Trophoblast cell (in vitro differentiated cells and primary cell): ENCODE results near the gene MT3.

ENCODE experiments used
- DNase-seq, 2 donors: peaks; one replicate each; pipeline ENCODE4 v3.0.0-alpha.2; 2016
- H2AFZ ChIP-seq: 2 replicates; pipeline ENCODE4 v1.6.1; 2013; ENCODE audit warnings: low read length, moderate library complexity, mild to moderate bottlenecking; ENCODE audit not compliant: insufficient read depth, poor library complexity
- H2AK5ac ChIP-seq: 2 replicates; pipeline ENCODE4 v1.6.1; 2013; ENCODE audit warnings: mild to moderate bottlenecking, low read length
- H2BK120ac ChIP-seq: 2 replicates; pipeline ENCODE4 v1.6.1; 2013; ENCODE audit warnings: low read length, mild to moderate bottlenecking, moderate library complexity; ENCODE audit not compliant: insufficient read depth, poor library complexity
- H2BK12ac ChIP-seq: 2 replicates; pipeline ENCODE4 v1.6.1; 2013; ENCODE audit warnings: mild to moderate bottlenecking, low read length, moderate library complexity
- H2BK5ac ChIP-seq: 2 replicates; pipeline ENCODE4 v1.6.1; 2013; ENCODE audit warnings: low read length, low read depth, moderate library complexity, mild to moderate bottlenecking; ENCODE audit not compliant: poor library complexity
- H3K14ac ChIP-seq: 2 replicates; pipeline ENCODE4 v1.6.1; 2013; ENCODE audit warnings: mild to moderate bottlenecking, low read length
- H3K18ac ChIP-seq: 2 replicates; pipeline ENCODE4 v1.6.1; 2013; ENCODE audit warnings: mild to moderate bottlenecking, low read length
- H3K23ac ChIP-seq: 2 replicates; pipeline ENCODE4 v1.6.1; 2013; ENCODE audit warnings: low read length
- H3K27ac ChIP-seq: 2 replicates; pipeline ENCODE4 v1.5.1; 2013; ENCODE audit warnings: low read depth, mild to moderate bottlenecking, inconsistent platforms, low read length, moderate library complexity
- H3K27me3 ChIP-seq: 2 replicates; pipeline ENCODE4 v1.6.1; 2013; ENCODE audit warnings: inconsistent platforms, mild to moderate bottlenecking, low read length, moderate library complexity; ENCODE audit not compliant: insufficient read depth
- H3K36me3 ChIP-seq, 2 experiments: 1 replicate in 1 of 2; 2 replicates in 1 of 2; pipeline ENCODE4 v1.6.1; 2013; ENCODE audit warnings: low read length in 2 of 2, mild to moderate bottlenecking in 2 of 2, moderate library complexity in 1 of 2; ENCODE audit not compliant: insufficient read depth in 2 of 2, control insufficient read depth in 1 of 2
- H3K4ac ChIP-seq: 2 replicates; pipeline ENCODE4 v1.6.1; 2013; ENCODE audit warnings: low read depth, mild to moderate bottlenecking, low read length, moderate library complexity
- H3K4me1 ChIP-seq, 2 experiments: 1 replicate in 1 of 2; 2 replicates in 1 of 2; pipeline ENCODE4 v1.6.1; 2013; ENCODE audit warnings: low read length in 2 of 2, mild to moderate bottlenecking in 2 of 2, moderate library complexity in 1 of 2; ENCODE audit not compliant: insufficient read depth in 2 of 2, control insufficient read depth in 1 of 2
- H3K4me2 ChIP-seq: 2 replicates; pipeline ENCODE4 v1.6.1; 2013; ENCODE audit warnings: inconsistent platforms, mild to moderate bottlenecking, low read length, moderate library complexity
- H3K4me3 ChIP-seq: 2 replicates; pipeline ENCODE4 v1.5.1; 2013; ENCODE audit warnings: mild to moderate bottlenecking, low read depth, low read length, inconsistent platforms
- H3K79me1 ChIP-seq: one replicate; pipeline ENCODE4 v1.6.1; 2013; ENCODE audit warnings: low read length
- H3K79me2 ChIP-seq: 2 replicates; pipeline ENCODE4 v1.6.1; 2013; ENCODE audit warnings: low read length, mild to moderate bottlenecking; ENCODE audit not compliant: control insufficient read depth, insufficient read depth, poor library complexity
- H3K9ac ChIP-seq: 2 replicates; pipeline ENCODE4 v1.6.1; 2013; ENCODE audit warnings: mild to moderate bottlenecking, low read length
- H3K9me3 ChIP-seq: 2 replicates; pipeline ENCODE4 v1.6.1; 2013; ENCODE audit warnings: low read depth, mild to moderate bottlenecking, control low read depth, inconsistent platforms, low read length; ENCODE audit not compliant: insufficient read depth
- H4K12ac ChIP-seq: 2 replicates; pipeline ENCODE4 v1.6.1; 2013; ENCODE audit warnings: low read depth, mild to moderate bottlenecking, low read length, moderate library complexity
- H4K8ac ChIP-seq: 2 replicates; pipeline ENCODE4 v1.6.1; 2013; ENCODE audit warnings: low read depth, mild to moderate bottlenecking, low read length, moderate library complexity
- H4K91ac ChIP-seq: one replicate; pipeline ENCODE4 v1.6.1; 2013; ENCODE audit warnings: low read depth, mild to moderate bottlenecking, low read length, moderate library complexity
- WGBS: extraction: QIAGEN DNeasy Blood & Tissue Kit; methylation state at CpG from one replicate; pipeline ENCODE4 v1.1.7; 2013; ENCODE audit warnings: missing lambda C conversion rate; ENCODE audit not compliant: insufficient read length, insufficient coverage; ENCODE audit errors: extremely low coverage; 5-methylcytosine and 5-hydroxymethylcytosine counted together

MT3 gene

DNA sequence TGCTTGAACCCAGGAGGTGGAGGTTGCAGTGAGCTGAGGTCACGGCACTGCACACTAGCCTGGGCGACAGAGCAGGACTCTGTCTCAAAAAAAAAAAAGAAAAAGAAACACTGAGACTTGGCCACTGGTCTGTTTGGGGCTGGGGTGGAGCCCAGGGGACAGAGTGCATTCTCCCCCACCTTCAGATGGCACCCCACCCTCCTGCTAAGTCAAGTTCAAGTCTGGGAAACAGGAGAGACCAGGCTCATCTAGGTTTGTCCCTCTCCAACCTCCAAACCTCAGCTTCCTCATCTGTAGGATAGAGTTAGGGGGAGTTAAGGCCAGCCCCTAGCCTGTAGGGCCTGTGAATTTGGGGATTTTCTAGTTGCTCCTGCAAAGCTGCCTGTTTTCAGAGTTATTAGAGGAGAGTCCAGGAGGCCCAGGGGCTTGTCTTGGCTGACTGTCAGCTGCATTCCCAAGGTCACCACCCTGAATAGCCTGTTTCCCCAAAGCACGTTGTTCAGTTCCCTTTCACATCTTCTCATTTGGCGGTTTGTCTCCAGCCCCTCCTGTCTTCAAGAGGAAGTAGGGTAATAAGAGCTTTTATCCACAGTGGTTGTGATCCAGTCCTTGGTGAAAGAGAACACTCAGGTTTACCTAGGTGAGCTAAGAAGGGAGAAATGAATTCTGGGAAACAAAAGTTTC lies 2.2 kb downstream of the MT3 start:
- no peak overlapping the region for H3K27ac ChIP-seq
- DNase-seq, result no peak
- WGBS, result no CpG with 5 or more reads among the region's 4 CpGs
- no peak overlapping the region for H3K4me2 ChIP-seq
- H2AK5ac ChIP-seq, result no peak overlapping the region
- no peak overlapping the region for H4K91ac ChIP-seq
- H3K23ac ChIP-seq, result no peak overlapping the region
- H2BK120ac ChIP-seq, result no peak overlapping the region
- H3K4ac ChIP-seq, result no peak overlapping the region
- H4K8ac ChIP-seq, result no peak overlapping the region
- peaks cover 1% of the 10 kb centered on the region for H3K9me3 ChIP-seq
- no peak overlapping the region for H2BK5ac ChIP-seq
- H3K18ac ChIP-seq, result no peak overlapping the region
- H3K36me3 ChIP-seq, result no peaks in the 10 kb centered on the region
- H3K27me3 ChIP-seq, result peaks cover 30% of the 10 kb centered on the region
- peaks cover 0 to 2% of the 10 kb centered on the region in 2 experiments for H3K4me1 ChIP-seq
- no peaks in the 10 kb centered on the region for H3K79me2 ChIP-seq
- H3K14ac ChIP-seq, result no peak overlapping the region
- no peak overlapping the region for H2BK12ac ChIP-seq
- H4K12ac ChIP-seq, result no peak overlapping the region
- no peak overlapping the region for H2AFZ ChIP-seq
- no peaks in the 10 kb centered on the region for H3K79me1 ChIP-seq
- no peak overlapping the region for H3K9ac ChIP-seq
- H3K4me3 ChIP-seq, result no peak overlapping the region

DNA sequence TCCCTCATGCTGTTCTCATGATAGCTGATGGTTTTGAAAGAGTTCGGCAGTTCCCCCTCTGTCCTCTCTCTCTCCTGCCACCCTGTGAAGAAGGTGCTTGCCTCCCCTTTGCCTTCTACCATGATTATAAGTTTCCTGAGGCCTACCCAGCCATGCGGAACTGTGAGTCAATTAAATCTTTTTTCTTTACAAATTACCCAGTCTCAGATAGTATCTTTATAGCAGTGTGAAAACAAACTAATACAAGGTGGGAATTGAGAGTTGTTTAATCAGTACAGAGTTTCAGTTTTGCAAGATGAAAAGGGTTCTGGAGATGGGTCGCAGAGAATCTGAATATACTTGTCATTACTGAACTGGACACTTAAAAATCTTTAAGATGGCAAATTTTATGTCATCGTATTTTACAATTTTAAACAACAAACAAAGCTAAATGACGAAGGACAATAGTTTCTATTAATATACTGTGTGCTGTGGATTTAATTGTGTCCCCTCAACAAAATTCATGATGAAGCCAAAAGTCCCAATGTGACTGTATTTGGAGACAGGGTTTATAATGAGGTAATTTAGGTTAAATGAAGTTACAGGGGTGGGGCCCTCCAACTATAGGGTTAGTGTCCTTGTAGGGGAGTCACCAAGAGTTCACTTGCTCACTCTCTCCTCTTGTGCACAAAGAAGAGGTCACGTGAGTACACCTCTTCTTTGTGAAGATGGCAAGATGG lies 4.4 kb downstream of the MT3 start:
- Histone ChIP-seq H2AFZ (no peak overlapping the region), H4K91ac (no peak overlapping the region), H3K4me3 (no peak overlapping the region), H3K27ac (no peak overlapping the region), H2BK5ac (no peak overlapping the region), H3K4me2 (no peak overlapping the region), H4K8ac (no peak overlapping the region), H3K4ac (no peak overlapping the region), H3K18ac (no peak overlapping the region), H3K27me3 (peaks cover 21% of the 10 kb centered on the region), H3K14ac (no peak overlapping the region), H2BK12ac (no peak overlapping the region), H3K4me1 (peaks cover 0 to 2% of the 10 kb centered on the region in 2 experiments), H3K23ac (no peak overlapping the region), H3K9ac (no peak overlapping the region), H3K9me3 (peaks cover 1% of the 10 kb centered on the region), H3K36me3 (no peaks in the 10 kb centered on the region), H4K12ac (no peak overlapping the region), H2BK120ac (no peak overlapping the region), H3K79me1 (no peaks in the 10 kb centered on the region), H2AK5ac (no peak overlapping the region), H3K79me2 (no peaks in the 10 kb centered on the region)
- DNase-seq, result no peak
- WGBS, result no CpG with 5 or more reads among the region's 6 CpGs

DNA sequence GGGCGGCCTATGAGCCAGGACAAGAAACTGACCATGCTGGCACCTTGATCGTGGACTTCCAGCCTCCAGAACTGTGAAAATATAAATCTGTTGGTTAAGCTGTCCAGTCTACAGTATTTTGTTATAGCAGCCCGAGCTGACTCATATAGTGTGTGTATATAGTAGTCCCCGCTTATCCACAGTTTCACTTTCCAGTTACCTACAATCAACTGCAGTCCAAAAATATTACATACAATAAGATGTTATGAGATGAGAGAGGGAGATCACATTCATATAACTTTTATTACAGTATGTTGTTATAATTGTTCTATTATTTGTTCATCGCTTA lies 4.9 kb downstream of the MT3 start:
- no peak for DNase-seq
- Histone ChIP-seq H3K4me2 (no peak overlapping the region), H2AK5ac (no peak overlapping the region), H3K4me3 (no peak overlapping the region), H3K4me1 (no peaks in the 10 kb centered on the region), H2AFZ (no peak overlapping the region), H3K18ac (no peak overlapping the region), H2BK5ac (no peak overlapping the region), H3K23ac (no peak overlapping the region), H3K79me2 (no peaks in the 10 kb centered on the region), H3K4ac (no peak overlapping the region), H2BK12ac (no peak overlapping the region), H4K8ac (no peak overlapping the region), H2BK120ac (no peak overlapping the region), H3K14ac (no peak overlapping the region), H3K36me3 (no peaks in the 10 kb centered on the region), H3K79me1 (no peaks in the 10 kb centered on the region), H3K9me3 (no peaks in the 10 kb centered on the region), H3K27ac (no peak overlapping the region), H3K9ac (no peak overlapping the region), H4K91ac (no peak overlapping the region), H4K12ac (no peak overlapping the region), H3K27me3 (peaks cover 15% of the 10 kb centered on the region)
- no CpG with 5 or more reads among the region's 5 CpGs for WGBS

DNA sequence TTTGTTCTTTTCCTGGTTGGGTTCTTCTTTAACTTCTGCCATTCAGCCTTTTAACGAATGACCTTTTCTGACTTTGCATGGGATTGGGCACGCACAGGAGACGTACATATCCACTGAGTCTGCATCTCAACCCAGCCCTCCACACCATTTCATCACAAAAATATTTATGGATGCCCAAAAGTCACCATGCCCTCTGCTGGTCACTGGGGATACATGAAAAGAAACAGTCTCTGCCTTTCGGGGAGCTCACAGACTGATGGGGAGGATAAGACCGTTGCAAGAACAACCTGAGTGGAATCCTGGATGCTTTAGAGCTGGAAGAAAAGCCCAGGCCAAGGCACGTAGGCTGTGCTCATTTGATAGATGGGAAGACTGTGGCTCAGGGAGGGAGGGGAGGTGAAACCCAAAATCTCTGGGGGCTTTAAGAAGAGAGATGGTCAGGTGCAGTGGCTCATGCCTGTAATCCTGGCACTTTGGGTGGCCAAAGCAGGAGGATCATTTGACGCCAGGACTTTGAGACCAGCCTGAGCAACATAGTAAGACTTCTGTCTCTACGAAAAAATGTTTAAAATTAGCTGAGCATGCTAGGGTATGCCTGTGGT lies 11.2 kb downstream of the MT3 start:
- no peaks in the 10 kb centered on the region for H3K4me1 ChIP-seq
- H3K27ac ChIP-seq, result no peak overlapping the region
- H3K4ac ChIP-seq, result no peak overlapping the region
- no peak overlapping the region for H4K91ac ChIP-seq
- no peak overlapping the region for H3K14ac ChIP-seq
- H2BK5ac ChIP-seq, result no peak overlapping the region
- no peak overlapping the region for H4K12ac ChIP-seq
- no peak overlapping the region for H2BK12ac ChIP-seq
- no peaks in the 10 kb centered on the region for H3K79me1 ChIP-seq
- no CpG with 5 or more reads among the region's 8 CpGs for WGBS
- H4K8ac ChIP-seq, result no peak overlapping the region
- no peak overlapping the region for H2AK5ac ChIP-seq
- H3K18ac ChIP-seq, result no peak overlapping the region
- no peak overlapping the region for H3K4me3 ChIP-seq
- no peak overlapping the region for H2BK120ac ChIP-seq
- no peak overlapping the region for H3K9ac ChIP-seq
- no peaks in the 10 kb centered on the region for H3K79me2 ChIP-seq
- no peak overlapping the region for H3K4me2 ChIP-seq
- peak in 1 of 2 donors; percentile 37 for DNase-seq
- no peaks in the 10 kb centered on the region for H3K27me3 ChIP-seq
- no peaks in the 10 kb centered on the region for H3K36me3 ChIP-seq
- no peaks in the 10 kb centered on the region for H3K9me3 ChIP-seq
- no peak overlapping the region for H3K23ac ChIP-seq
- no peak overlapping the region for H2AFZ ChIP-seq
